Right atrium auricular region (tissue), 2 donors: ENCODE data around the gene PARP14. TPM values are rescaled to one million over a fixed set of nuclear protein-coding genes. Genes with fewer than 3 reads are reported as not detected.
"Not testable (repeated sequence)": the region's sequence is repeated elsewhere in the genome, so short reads cannot be mapped to it uniquely, and the experiment has no call there.

Experiments used
- DNase-seq: peaks from one replicate; pipeline ENCODE4 v3.0.0-alpha.2; 2019; ENCODE audit warnings: low spot score
- H3K27ac ChIP-seq, 2 donors: fragments of 200-600 bp; sonication (generic); 1 replicate in 1 of 2; 2 replicates in 1 of 2; pipeline ENCODE4 v1.5.1; 2016 to 2019
- H3K27me3 ChIP-seq, 2 donors: fragments of 200-600 bp; sonication (generic); one replicate each; pipeline versions ENCODE4 v1.5.1 to v1.6.0; 2017 to 2019
- H3K36me3 ChIP-seq: fragments of 200-600 bp; sonication (generic); one replicate; pipeline ENCODE4 v1.5.1; 2016
- H3K4me1 ChIP-seq, 2 donors: fragments of 200-600 bp; sonication (generic); one replicate each; pipeline versions ENCODE4 v1.5.1 to v1.6.0; 2017 to 2019
- H3K4me3 ChIP-seq, 2 donors: fragments of 200-600 bp; sonication (generic); 1 replicate in 1 of 2; 2 replicates in 1 of 2; pipeline ENCODE4 v1.5.1; 2017 to 2019; ENCODE audit warnings: mild to moderate bottlenecking in 1 of 2, moderate library complexity in 1 of 2
- H3K9me3 ChIP-seq, 2 donors: fragments of 200-600 bp; sonication (generic); one replicate each; pipeline ENCODE4 v1.5.1; 2019
- total RNA-seq, 2 donors: library from RNA; depleted of rRNA; stranded (reverse); fragments of >200 nt; gene quantifications; one replicate each; pipeline ENCODE4 v1.1.0, GENCODE V29; 2016
- TF ChIP-seq, protein P1 (sequence below), 2 donors: fragments of 200-600 bp; sonication (generic); IDR thresholded peaks; one replicate each; pipeline ENCODE4 v1.5.1; 2019; ENCODE audit warnings: antibody characterized with exemption in 2 of 2

Gene PARP14
- total RNA-seq, 2 donors from 2014 or later, result 9.5 to 13.5 TPM

GRCh38 chr3:122697952-122698620 is 17.4 kb downstream of the PARP14 start:
- H3K4me3 ChIP-seq, result no peak overlapping the region
- TF ChIP-seq, protein P1, sequence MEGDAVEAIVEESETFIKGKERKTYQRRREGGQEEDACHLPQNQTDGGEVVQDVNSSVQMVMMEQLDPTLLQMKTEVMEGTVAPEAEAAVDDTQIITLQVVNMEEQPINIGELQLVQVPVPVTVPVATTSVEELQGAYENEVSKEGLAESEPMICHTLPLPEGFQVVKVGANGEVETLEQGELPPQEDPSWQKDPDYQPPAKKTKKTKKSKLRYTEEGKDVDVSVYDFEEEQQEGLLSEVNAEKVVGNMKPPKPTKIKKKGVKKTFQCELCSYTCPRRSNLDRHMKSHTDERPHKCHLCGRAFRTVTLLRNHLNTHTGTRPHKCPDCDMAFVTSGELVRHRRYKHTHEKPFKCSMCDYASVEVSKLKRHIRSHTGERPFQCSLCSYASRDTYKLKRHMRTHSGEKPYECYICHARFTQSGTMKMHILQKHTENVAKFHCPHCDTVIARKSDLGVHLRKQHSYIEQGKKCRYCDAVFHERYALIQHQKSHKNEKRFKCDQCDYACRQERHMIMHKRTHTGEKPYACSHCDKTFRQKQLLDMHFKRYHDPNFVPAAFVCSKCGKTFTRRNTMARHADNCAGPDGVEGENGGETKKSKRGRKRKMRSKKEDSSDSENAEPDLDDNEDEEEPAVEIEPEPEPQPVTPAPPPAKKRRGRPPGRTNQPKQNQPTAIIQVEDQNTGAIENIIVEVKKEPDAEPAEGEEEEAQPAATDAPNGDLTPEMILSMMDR (IDR thresholded peaks at IDR 0.05), result no peak
- no peak for DNase-seq
- H3K4me1 ChIP-seq, result no peaks in the 10 kb centered on the region
- no peaks in the 10 kb centered on the region for H3K9me3 ChIP-seq
- H3K36me3 ChIP-seq, result peaks cover 47% of the 10 kb centered on the region
- no peaks in the 10 kb centered on the region for H3K27me3 ChIP-seq
- no peak overlapping the region for H3K27ac ChIP-seq

- Histone ChIP-seq H3K27ac (no peak overlapping the region), H3K4me1 (no peaks in the 10 kb centered on the region), H3K27me3 (no peaks in the 10 kb centered on the region), H3K36me3 (peaks cover 37% of the 10 kb centered on the region), H3K4me3 (no peak overlapping the region), H3K9me3 (no peaks in the 10 kb centered on the region)
- TF ChIP-seq, protein P1 (IDR thresholded peaks at IDR 0.05), result no peak
- DNase-seq, result no peak
Observed at GRCh38 chr3:122700193-122700592, 19.6 kb downstream of the PARP14 start.

- DNase-seq, result no peak
- TF ChIP-seq, protein P1 (IDR thresholded peaks at IDR 0.05), result no peak
- H3K36me3 ChIP-seq, result peaks cover 8% of the 10 kb centered on the region
- no peaks in the 10 kb centered on the region for H3K4me1 ChIP-seq
- H3K27ac ChIP-seq, result no peak overlapping the region
- no peaks in the 10 kb centered on the region for H3K9me3 ChIP-seq
- no peak overlapping the region for H3K4me3 ChIP-seq
- H3K27me3 ChIP-seq, result no peaks in the 10 kb centered on the region
Observed at GRCh38 chr3:122705379-122705778, 24.7 kb downstream of the PARP14 start.

DNA sequence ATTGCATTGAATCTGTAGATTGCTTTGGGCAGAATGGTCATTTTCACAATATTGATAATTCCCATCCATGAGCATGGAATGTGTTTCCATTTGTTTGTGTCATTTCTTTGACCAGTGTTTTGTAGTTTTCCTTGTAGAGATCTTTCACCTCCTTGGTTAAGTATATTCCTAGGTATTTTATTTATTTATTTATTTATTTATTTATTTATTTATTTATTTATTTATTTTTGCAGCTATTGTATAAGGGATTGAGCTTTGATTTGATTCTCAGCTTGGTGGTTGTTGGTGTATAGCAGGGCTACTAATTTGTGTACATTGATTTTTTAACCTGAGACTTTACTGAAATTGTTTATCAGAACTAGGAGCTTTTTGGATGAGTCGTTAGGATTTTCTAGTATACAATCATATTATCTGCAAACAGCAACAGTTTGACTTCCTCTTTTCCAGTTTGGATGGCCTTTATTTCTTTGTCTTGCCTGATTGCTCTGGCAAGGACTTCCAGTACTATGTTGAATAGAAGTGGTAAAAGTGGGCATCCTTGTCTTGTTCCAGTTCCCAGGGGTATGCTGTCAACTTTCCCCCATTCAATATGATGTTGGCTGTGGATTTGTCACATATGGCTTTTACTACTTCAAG is 30.1 kb downstream of the PARP14 start:
- not testable (repeated sequence) for H3K27me3 ChIP-seq, H3K4me1 ChIP-seq, H3K27ac ChIP-seq, H3K9me3 ChIP-seq, H3K4me3 ChIP-seq, DNase-seq
- peaks cover 29% of the 10 kb centered on the region for H3K36me3 ChIP-seq

- peaks cover 52% of the 10 kb centered on the region for H3K36me3 ChIP-seq
- TF ChIP-seq, protein P1 (IDR thresholded peaks at IDR 0.05), result no peak
- H3K4me3 ChIP-seq, result no peak overlapping the region
- no peaks in the 10 kb centered on the region for H3K9me3 ChIP-seq
- H3K4me1 ChIP-seq, result no peaks in the 10 kb centered on the region
- H3K27ac ChIP-seq, result no peak overlapping the region
- no peaks in the 10 kb centered on the region for H3K27me3 ChIP-seq
- DNase-seq, result no peak
Observed at GRCh38 chr3:122714273-122714672, 33.6 kb downstream of the PARP14 start.

DNA sequence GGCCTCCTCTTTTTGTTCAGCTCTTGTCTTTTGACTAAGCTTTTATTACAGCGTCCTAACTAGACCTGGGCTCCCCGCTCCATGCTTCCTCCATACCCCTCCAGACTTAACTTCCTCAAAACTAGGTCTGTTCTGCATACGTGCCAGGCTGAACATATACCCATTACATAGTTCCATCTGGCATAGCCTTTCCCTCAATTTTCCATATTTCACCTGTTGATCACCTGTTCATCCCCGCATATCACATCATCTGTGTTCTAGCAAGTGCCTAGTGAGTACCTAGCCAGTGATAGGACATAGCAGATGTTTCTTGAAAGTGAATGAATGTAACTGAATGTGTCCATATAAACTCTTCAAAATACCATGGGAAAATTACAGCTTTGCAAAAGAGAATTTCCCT is 36.0 kb downstream of the PARP14 start:
- Histone ChIP-seq H3K4me1 (no peaks in the 10 kb centered on the region), H3K36me3 (peaks cover 55% of the 10 kb centered on the region), H3K4me3 (no peak overlapping the region), H3K27ac (no peak overlapping the region), H3K9me3 (no peaks in the 10 kb centered on the region), H3K27me3 (no peaks in the 10 kb centered on the region)
- TF ChIP-seq, protein P1 (IDR thresholded peaks at IDR 0.05), result no peak
- DNase-seq, result no peak
